Endodermal cell (in vitro differentiated cells): Measurements from ENCODE around the gene KRTAP3-3. TPM values are rescaled to one million over a fixed set of nuclear protein-coding genes. Genes with fewer than 3 reads are reported as not detected.

Source experiments
- DNase-seq: peaks from one replicate; pipeline ENCODE4 v3.0.0-alpha.2; 2017
- H3K27ac ChIP-seq: 2 replicates; pipeline ENCODE4 v1.5.1; 2013; ENCODE audit warnings: mild to moderate bottlenecking, low read depth, low read length, moderate library complexity
- H3K27me3 ChIP-seq: 2 replicates; pipeline ENCODE4 v1.6.1; 2013; ENCODE audit warnings: mild to moderate bottlenecking, low read length, moderate library complexity; ENCODE audit not compliant: insufficient read depth, control insufficient read depth, poor library complexity, severe bottlenecking
- H3K36me3 ChIP-seq: 2 replicates; pipeline ENCODE4 v1.7.0; 2013; ENCODE audit warnings: mild to moderate bottlenecking, low read length, moderate library complexity; ENCODE audit not compliant: control insufficient read depth, insufficient read depth
- H3K4me1 ChIP-seq: one replicate; pipeline ENCODE4 v1.7.0; 2013; ENCODE audit warnings: low read length; ENCODE audit not compliant: control insufficient read depth, insufficient read depth
- H3K4me3 ChIP-seq: 2 replicates; pipeline ENCODE4 v1.5.1; 2013; ENCODE audit warnings: mild to moderate bottlenecking, low read length, moderate library complexity
- H3K9ac ChIP-seq: 2 replicates; pipeline ENCODE4 v1.6.1; 2013; ENCODE audit warnings: mild to moderate bottlenecking, low read length, moderate library complexity; ENCODE audit not compliant: poor library complexity, severe bottlenecking; ENCODE audit errors: extremely low read depth
- H3K9me3 ChIP-seq: 2 replicates; pipeline ENCODE4 v1.6.1; 2013; ENCODE audit warnings: mild to moderate bottlenecking, low read length, moderate library complexity; ENCODE audit not compliant: control insufficient read depth
- H3K27ac Mint-ChIP-seq: 2 replicates; pipeline ENCODE4 v1.8.0; 2020; ENCODE audit warnings: mixed read lengths
- H3K27me3 Mint-ChIP-seq: 2 replicates; pipeline ENCODE4 v1.8.0; 2021; ENCODE audit warnings: mild to moderate bottlenecking, mixed read lengths; ENCODE audit not compliant: insufficient read depth
- H3K36me3 Mint-ChIP-seq: 2 replicates; pipeline ENCODE4 v1.8.0; 2020; ENCODE audit warnings: low read depth, mixed read lengths
- H3K4me1 Mint-ChIP-seq: 2 replicates; pipeline ENCODE4 v1.8.0; 2020; ENCODE audit warnings: mixed read lengths
- H3K4me3 Mint-ChIP-seq: 2 replicates; pipeline ENCODE4 v1.8.0; 2020; ENCODE audit warnings: mild to moderate bottlenecking, moderate library complexity, mixed read lengths
- H3K9me3 Mint-ChIP-seq: 2 replicates; pipeline ENCODE4 v1.8.0; 2020; ENCODE audit warnings: mild to moderate bottlenecking, mixed read lengths
- WGBS, 2 experiments: methylation state at CpG; one replicate each; pipeline versions ENCODE4 v1.1.5 to v1.1.7; 2013; ENCODE audit warnings: missing lambda C conversion rate in 2 of 2, mixed read lengths in 1 of 2; ENCODE audit not compliant: insufficient coverage in 1 of 2, insufficient read length in 1 of 2; 5-methylcytosine and 5-hydroxymethylcytosine counted together
- total RNA-seq, 2 donors: library from RNA; stranded (reverse); fragmentation: NEBNext Ultra II Directional in 1 of 2; extraction: Animal tissue kit (Norgen Biotek cat#: 25700) in 1 of 2; gene quantifications; 2 replicates in 1 of 2; 3 replicates in 1 of 2; pipeline ENCODE4 v1.2.1, GENCODE V29; 2021
- TF ChIP-seq, protein P1 (sequence below): fragments of 200-600 bp; sonication (generic); conservative IDR thresholded peaks from 2 replicates; pipeline ENCODE4 v1.5.0; 2021; ENCODE audit warnings: antibody characterized with exemption, mild to moderate bottlenecking

Gene KRTAP3-3
- total RNA-seq, 2 donors from 2014 or later = not detected

DNA sequence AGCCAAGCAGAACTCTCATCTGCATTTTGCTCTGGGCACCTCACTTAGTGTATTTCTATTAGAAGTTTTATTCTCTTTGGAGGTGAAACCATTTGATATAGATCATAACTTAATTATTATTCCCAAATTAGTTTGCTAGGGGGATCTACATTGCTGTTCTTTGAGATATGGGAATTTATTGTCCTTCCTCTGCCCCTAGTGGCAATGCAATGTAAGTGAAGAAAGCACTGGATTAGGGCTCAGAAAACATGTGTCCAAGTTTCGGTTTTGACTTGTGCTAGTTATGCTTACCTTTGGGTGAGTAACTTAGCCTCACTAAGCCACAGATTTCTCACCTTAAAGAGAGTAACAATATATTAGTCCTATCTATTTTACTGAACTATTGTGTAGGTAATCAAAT is 30.1 kb downstream of the KRTAP3-3 start:
- H3K4me3 ChIP-seq = no peak overlapping the region
- TF ChIP-seq, protein P1, sequence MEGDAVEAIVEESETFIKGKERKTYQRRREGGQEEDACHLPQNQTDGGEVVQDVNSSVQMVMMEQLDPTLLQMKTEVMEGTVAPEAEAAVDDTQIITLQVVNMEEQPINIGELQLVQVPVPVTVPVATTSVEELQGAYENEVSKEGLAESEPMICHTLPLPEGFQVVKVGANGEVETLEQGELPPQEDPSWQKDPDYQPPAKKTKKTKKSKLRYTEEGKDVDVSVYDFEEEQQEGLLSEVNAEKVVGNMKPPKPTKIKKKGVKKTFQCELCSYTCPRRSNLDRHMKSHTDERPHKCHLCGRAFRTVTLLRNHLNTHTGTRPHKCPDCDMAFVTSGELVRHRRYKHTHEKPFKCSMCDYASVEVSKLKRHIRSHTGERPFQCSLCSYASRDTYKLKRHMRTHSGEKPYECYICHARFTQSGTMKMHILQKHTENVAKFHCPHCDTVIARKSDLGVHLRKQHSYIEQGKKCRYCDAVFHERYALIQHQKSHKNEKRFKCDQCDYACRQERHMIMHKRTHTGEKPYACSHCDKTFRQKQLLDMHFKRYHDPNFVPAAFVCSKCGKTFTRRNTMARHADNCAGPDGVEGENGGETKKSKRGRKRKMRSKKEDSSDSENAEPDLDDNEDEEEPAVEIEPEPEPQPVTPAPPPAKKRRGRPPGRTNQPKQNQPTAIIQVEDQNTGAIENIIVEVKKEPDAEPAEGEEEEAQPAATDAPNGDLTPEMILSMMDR = peak; percentile 82
- H3K27me3 ChIP-seq = no peaks in the 10 kb centered on the region
- Mint-ChIP-seq H3K36me3 (no peaks in the 10 kb centered on the region), H3K27ac (no peak overlapping the region), H3K9me3 (peaks cover 1% of the 10 kb centered on the region), H3K4me1 (peaks cover 5% of the 10 kb centered on the region), H3K27me3 (peaks cover 3% of the 10 kb centered on the region), H3K4me3 (no peak overlapping the region)
- H3K9ac ChIP-seq = no peak overlapping the region
- H3K27ac ChIP-seq = no peak overlapping the region
- WGBS, 2 experiments = 71 to 100% methylated on average over 1 of the region's 1 CpG
- no peaks in the 10 kb centered on the region for H3K36me3 ChIP-seq
- no peaks in the 10 kb centered on the region for H3K4me1 ChIP-seq
- H3K9me3 ChIP-seq = no peaks in the 10 kb centered on the region
- DNase-seq = no peak

DNA sequence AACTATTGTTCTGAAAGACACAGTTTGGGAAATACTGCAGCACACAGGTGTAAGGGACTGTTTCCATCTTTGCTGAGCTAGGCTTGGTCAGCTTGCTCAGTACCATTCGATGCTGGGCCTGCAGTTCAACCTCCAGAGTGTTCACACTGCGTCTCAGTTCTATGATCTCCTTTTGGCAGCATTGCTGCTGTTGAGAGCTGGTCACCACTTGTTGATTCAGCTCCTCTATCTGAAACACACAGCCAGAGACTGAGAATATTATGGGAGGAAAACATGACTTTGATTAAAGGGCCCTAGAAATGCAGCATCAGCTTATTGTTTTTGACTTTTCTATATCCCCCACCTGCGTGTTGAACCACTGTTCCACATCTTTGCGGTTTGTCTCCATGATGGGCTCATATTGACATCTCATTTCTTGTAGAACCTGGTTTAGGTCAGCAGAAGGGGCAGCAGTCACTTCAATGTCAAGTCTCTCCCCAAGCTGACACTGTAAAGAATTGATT is 31.9 kb downstream of the KRTAP3-3 start:
- WGBS, 2 experiments = 96 to 97% methylated on average over 4 of the region's 4 CpGs
- peaks cover 1% of the 10 kb centered on the region for H3K9me3 Mint-ChIP-seq

DNA sequence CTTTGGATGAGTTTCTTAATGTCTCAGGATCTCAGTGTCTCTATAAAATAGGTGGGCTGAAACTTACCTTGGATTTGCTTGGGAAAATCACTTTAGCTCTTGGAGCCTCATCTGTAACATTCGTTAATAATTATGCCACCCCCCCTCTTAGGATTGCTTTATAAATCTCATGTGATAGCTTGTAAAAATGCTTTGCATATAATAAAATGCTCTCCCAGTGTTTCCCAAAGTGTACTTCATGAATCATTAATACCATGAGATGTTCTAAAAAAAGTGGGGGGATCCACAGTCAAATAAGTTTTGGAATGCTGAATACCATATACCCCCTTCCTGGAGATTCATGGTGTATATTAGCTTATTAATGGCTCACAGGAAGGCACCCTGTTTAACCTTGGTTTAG is 32.4 kb downstream of the KRTAP3-3 start:
- H3K9me3 Mint-ChIP-seq = peaks cover 1% of the 10 kb centered on the region
- no peak overlapping the region for H3K27ac ChIP-seq
- H3K9me3 ChIP-seq = no peaks in the 10 kb centered on the region
- H3K4me3 Mint-ChIP-seq = no peak overlapping the region
- H3K9ac ChIP-seq = no peak overlapping the region
- peaks cover 3% of the 10 kb centered on the region for H3K27me3 Mint-ChIP-seq
- peaks cover 25% of the 10 kb centered on the region for H3K4me1 Mint-ChIP-seq
- no peaks in the 10 kb centered on the region for H3K36me3 ChIP-seq
- H3K27me3 ChIP-seq = peaks cover 2% of the 10 kb centered on the region
- DNase-seq = no peak
- no peaks in the 10 kb centered on the region for H3K36me3 Mint-ChIP-seq
- TF ChIP-seq, protein P1 = no peak
- H3K4me3 ChIP-seq = no peak overlapping the region
- no peaks in the 10 kb centered on the region for H3K4me1 ChIP-seq
- no peak overlapping the region for H3K27ac Mint-ChIP-seq
- 83% methylated on average over 1 of the region's 1 CpG; no CpG with 5 or more reads in 1 of the 2 experiments for WGBS, 2 experiments

More for the DNA sequence above, 31.9 kb downstream of the KRTAP3-3 start:
- no peak overlapping the region for H3K4me3 Mint-ChIP-seq
- no peak overlapping the region for H3K27ac ChIP-seq
- H3K4me3 ChIP-seq = no peak overlapping the region
- H3K27me3 Mint-ChIP-seq = peaks cover 3% of the 10 kb centered on the region
- H3K27me3 ChIP-seq = no peaks in the 10 kb centered on the region
- H3K9ac ChIP-seq = no peak overlapping the region
- H3K4me1 ChIP-seq = no peaks in the 10 kb centered on the region
- no peaks in the 10 kb centered on the region for H3K36me3 Mint-ChIP-seq
- TF ChIP-seq, protein P1 = no peak
- H3K9me3 ChIP-seq = no peaks in the 10 kb centered on the region
- no peaks in the 10 kb centered on the region for H3K36me3 ChIP-seq
- DNase-seq = no peak
- peaks cover 20% of the 10 kb centered on the region for H3K4me1 Mint-ChIP-seq
- H3K27ac Mint-ChIP-seq = no peak overlapping the region
